HCT116 (cell line): ENCODE measurements around the gene GDE1.

Experiments
- CEBPB ChIP-seq: IDR thresholded peaks from 2 replicates; pipeline ENCODE4 v1.6.1; 2012; ENCODE audit warnings: low read depth
- CTCF ChIP-seq, 3 experiments: fragments of 200-600 bp in 1 of 3; sonication (generic) in 1 of 3; IDR thresholded peaks in 2 of 3; conservative IDR thresholded peaks in 1 of 3; 2 replicates each; pipeline ENCODE4 v1.5.1; 2012 to 2017; ENCODE audit warnings: low read depth in 2 of 3, low read length in 2 of 3, antibody characterized with exemption in 1 of 3, borderline replicate concordance in 1 of 3, control low read depth in 1 of 3, mild to moderate bottlenecking in 1 of 3, mixed read lengths in 1 of 3, mixed run types in 1 of 3, moderate library complexity in 1 of 3; ENCODE audit not compliant: insufficient read depth in 1 of 3
- POLR2A ChIP-seq: IDR thresholded peaks from 2 replicates; pipeline ENCODE4 v1.7.0; 2011; ENCODE audit warnings: borderline replicate concordance; ENCODE audit not compliant: insufficient read depth, insufficient read length; ENCODE audit errors: extremely low read depth

DNA sequence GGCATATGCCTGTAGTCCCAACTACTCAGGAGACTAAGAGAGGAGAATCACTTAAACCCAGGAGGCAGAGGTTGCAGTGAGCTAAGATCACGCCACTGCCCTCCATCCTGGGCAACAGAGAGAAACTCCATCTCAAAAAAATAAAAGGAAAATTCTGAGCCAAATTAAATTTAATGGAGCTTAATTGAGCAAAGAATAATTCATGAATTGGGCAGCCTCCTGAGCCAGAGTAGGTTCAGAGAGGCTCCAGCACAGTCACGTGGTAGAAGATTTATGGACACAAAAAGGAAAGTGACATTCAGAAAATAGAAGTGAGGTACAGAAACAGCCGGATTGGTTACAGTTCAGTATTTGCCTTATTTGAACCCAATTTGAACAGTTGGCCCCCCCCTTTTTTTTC, 44.5 kb upstream of the GDE1 start:
- TF ChIP-seq CTCF (IDR thresholded peaks at IDR 0.05 in 2 of 3, conservative IDR thresholded peaks at IDR 0.05 in 1 of 3; ENCODE audit: borderline replicate concordance in 1 of 3, insufficient read depth in 1 of 3, low read depth in 2 of 3, low read length in 2 of 3) (no peak), POLR2A (no peak), CEBPB (no peak)
